Epithelial cell of proximal tubule (primary cell): ENCODE measurements around the gene EBI3. TPM values are rescaled to one million over a fixed set of nuclear protein-coding genes. Genes with fewer than 3 reads are reported as not detected.

ENCODE experiments used
- DNase-seq: peaks from one replicate; pipeline ENCODE4 v3.0.0-alpha.2; 2011; ENCODE audit warnings: low read depth
- H3K4me3 ChIP-seq: 2 replicates; pipeline ENCODE4 v1.5.1; 2011; ENCODE audit warnings: low read depth, mild to moderate bottlenecking, low read length
- CTCF ChIP-seq: conservative IDR thresholded peaks from 2 replicates; pipeline ENCODE4 v1.5.1; 2012; ENCODE audit warnings: low read depth, mild to moderate bottlenecking, low read length
- total RNA-seq: library from RNA; depleted of rRNA; stranded (reverse); fragments of >200 nt; gene quantifications from 2 replicates; pipeline ENCODE4 v1.2.3, GENCODE V29; 2015

Gene EBI3
- total RNA-seq = 1.7 TPM in 1 of 2 replicates, not detected in the other

- TF ChIP-seq CTCF = no peak
- peak within 1 kb of the TSS; percentile 24 for H3K4me3 ChIP-seq
- DNase-seq = peak; percentile 13
Observed at GRCh38 chr19:4229179-4229931, at the start of gene EBI3. Gene EBI3, plus strand, starts transcription at chr19:4229523. Its CDS starts 28 bp downstream, at chr19:4229551.

GRCh38 chr19:4181053-4181508 lies 48.2 kb upstream of the EBI3 start:
- TF ChIP-seq CTCF = no peak
- H3K4me3 ChIP-seq = peak overlapping the region; percentile 100
- DNase-seq = no peak

- peak within 1 kb of the TSS; percentile 100 for H3K4me3 ChIP-seq
- TF ChIP-seq CTCF = no peak
- DNase-seq = peak; percentile 55
Observed at GRCh38 chr19:4182084-4182810, 47.1 kb upstream of the EBI3 start, which contains the start of the genes ANKRD24 and SIRT6. Gene ANKRD24, plus strand, starts transcription at chr19:4182689. Its CDS starts 3,737 bp downstream, at chr19:4186426. Gene SIRT6, minus strand, starts transcription at chr19:4182563. Its CDS starts 24 bp downstream, at chr19:4182539.

- DNase-seq = no peak
- no peak for TF ChIP-seq CTCF
- no peak overlapping the region for H3K4me3 ChIP-seq
Observed at GRCh38 chr19:4183967-4184717, 45.2 kb upstream of the EBI3 start.

- DNase-seq = no peak
- TF ChIP-seq CTCF = no peak
Observed at GRCh38 chr19:4184718-4185352, 44.5 kb upstream of the EBI3 start.

GRCh38 chr19:4185413-4186086 lies 43.8 kb upstream of the EBI3 start:
- no peak for TF ChIP-seq CTCF
- H3K4me3 ChIP-seq = no peak overlapping the region
- no peak for DNase-seq

More at GRCh38 chr19:4184718-4185352, 44.5 kb upstream of the EBI3 start:
- H3K4me3 ChIP-seq = no peak overlapping the region
